HepG2 (cell line): Measurements from ENCODE around the gene NRIP2. TPM values are rescaled to one million over a fixed set of nuclear protein-coding genes. Genes with fewer than 3 reads are reported as not detected.

Experiments used
- GABPB1 ChIP-seq: IDR thresholded peaks from 2 replicates; pipeline ENCODE4 v1.6.1; 2016; ENCODE audit warnings: mild to moderate bottlenecking, missing genetic modification reagents, moderate library complexity, missing compliant biosample characterization
- GFI1 ChIP-seq: sonication (generic); formaldehyde crosslinking; IDR thresholded peaks from 2 replicates; pipeline ENCODE4 v1.5.0; 2020; ENCODE audit warnings: missing genetic modification reagents, mild to moderate bottlenecking, borderline replicate concordance
- HMGXB4 ChIP-seq, 2 experiments: sonication (generic) in 1 of 2; formaldehyde crosslinking in 1 of 2; IDR thresholded peaks; 2 replicates each; pipeline versions ENCODE4 v1.4.0 to v1.6.1; 2018 to 2020; ENCODE audit warnings: missing genetic modification reagents in 2 of 2, borderline replicate concordance in 1 of 2, low read depth in 1 of 2, mild to moderate bottlenecking in 1 of 2, missing biosample characterization in 1 of 2
- MIXL1 ChIP-seq: IDR thresholded peaks from 2 replicates; pipeline ENCODE4 v1.6.1; 2016
- MLXIP ChIP-seq: sonication (generic); formaldehyde crosslinking; IDR thresholded peaks from 2 replicates; pipeline ENCODE4 v1.9.0; 2021; ENCODE audit warnings: missing genetic modification reagents, borderline replicate concordance
- NFKB2 ChIP-seq: sonication (generic); formaldehyde crosslinking; IDR thresholded peaks from 2 replicates; pipeline ENCODE4 v1.4.0; 2020; ENCODE audit warnings: missing genetic modification reagents, borderline replicate concordance
- PHF5A ChIP-seq: IDR thresholded peaks from one replicate; pipeline ENCODE4 v1.6.1; 2018; ENCODE audit warnings: low read depth, missing genetic modification reagents; ENCODE audit not compliant: unreplicated experiment
- SATB2 ChIP-seq: sonication (generic); formaldehyde crosslinking; IDR thresholded peaks from 2 replicates; pipeline ENCODE4 v1.5.0; 2020; ENCODE audit warnings: missing genetic modification reagents
- SP1 ChIP-seq, 2 experiments: fragments of 450-650 bp in 1 of 2; sonication (generic) in 1 of 2; formaldehyde crosslinking in 1 of 2; IDR thresholded peaks; 2 replicates each; pipeline versions ENCODE4 v1.4.0 to v1.6.1; 2016 to 2020; ENCODE audit warnings: missing genetic modification reagents in 1 of 2
- SRSF9 ChIP-seq: fragments of 200-400 bp; formaldehyde crosslinking; IDR thresholded peaks from 2 replicates; pipeline ENCODE4 v1.6.1; 2018; ENCODE audit warnings: borderline replicate concordance, mild to moderate bottlenecking, low read depth, low read length; ENCODE audit not compliant: insufficient read depth, poor library complexity, severe bottlenecking
- TBL1XR1 ChIP-seq: fragments of 150-350 bp; IDR thresholded peaks from 2 replicates; pipeline ENCODE4 v1.6.1; 2014; ENCODE audit warnings: borderline replicate concordance, low read length; ENCODE audit not compliant: partially characterized antibody
- ZFP62 ChIP-seq: sonication (generic); formaldehyde crosslinking; IDR thresholded peaks from 2 replicates; pipeline ENCODE4 v1.4.0; 2020; ENCODE audit warnings: missing genetic modification reagents
- ZSCAN30 ChIP-seq: sonication (generic); formaldehyde crosslinking; IDR thresholded peaks from 2 replicates; pipeline ENCODE4 v1.5.0; 2020; ENCODE audit warnings: mild to moderate bottlenecking, missing genetic modification reagents
- polyA plus RNA-seq, 8 experiments: library from polyadenylated mRNA; depleted of rRNA in 3 of 8; stranded (reverse) in 7 of 8; unstranded in 1 of 8; fragments of >200 nt; fragmentation: Illumina TruSeq in 4 of 8; extraction: Trizol in 4 of 8; gene quantifications; 2 replicates each; pipeline versions ENCODE4 v1.2.1 to v1.2.3, GENCODE V29; 2011 to 2016; ENCODE audit warnings: low read depth in 4 of 8, missing spikeins in 1 of 8, mixed read lengths in 1 of 8; ENCODE audit not compliant: insufficient read depth in 1 of 8
- total RNA-seq, 5 experiments: library from RNA; depleted of rRNA; stranded (reverse); fragments of >200 nt; fragmentation: Illumina TruSeq; extraction: Trizol; gene quantifications; 2 replicates each; pipeline ENCODE4 v1.2.3, GENCODE V29; 2016; ENCODE audit warnings: low read depth in 1 of 5
- TF ChIP-seq, protein P1 (sequence below): sonication (generic); formaldehyde crosslinking; IDR thresholded peaks from 2 replicates; pipeline ENCODE4 v1.5.0; 2020; ENCODE audit warnings: mild to moderate bottlenecking, missing genetic modification reagents, borderline replicate concordance
- TF ChIP-seq, protein P2 (sequence below): IDR thresholded peaks from 2 replicates; pipeline ENCODE4 v1.6.1; 2016; ENCODE audit warnings: low read depth, borderline replicate concordance
- TF ChIP-seq, protein P3 (sequence below): IDR thresholded peaks from 2 replicates; pipeline ENCODE4 v1.6.1; 2012; ENCODE audit warnings: inconsistent platforms

Gene NRIP2
- total and polyA plus RNA-seq, 2 of the 13 experiments (the other 11 are each of a cell fraction or from before 2014, with no cell fraction given) = not detected

DNA sequence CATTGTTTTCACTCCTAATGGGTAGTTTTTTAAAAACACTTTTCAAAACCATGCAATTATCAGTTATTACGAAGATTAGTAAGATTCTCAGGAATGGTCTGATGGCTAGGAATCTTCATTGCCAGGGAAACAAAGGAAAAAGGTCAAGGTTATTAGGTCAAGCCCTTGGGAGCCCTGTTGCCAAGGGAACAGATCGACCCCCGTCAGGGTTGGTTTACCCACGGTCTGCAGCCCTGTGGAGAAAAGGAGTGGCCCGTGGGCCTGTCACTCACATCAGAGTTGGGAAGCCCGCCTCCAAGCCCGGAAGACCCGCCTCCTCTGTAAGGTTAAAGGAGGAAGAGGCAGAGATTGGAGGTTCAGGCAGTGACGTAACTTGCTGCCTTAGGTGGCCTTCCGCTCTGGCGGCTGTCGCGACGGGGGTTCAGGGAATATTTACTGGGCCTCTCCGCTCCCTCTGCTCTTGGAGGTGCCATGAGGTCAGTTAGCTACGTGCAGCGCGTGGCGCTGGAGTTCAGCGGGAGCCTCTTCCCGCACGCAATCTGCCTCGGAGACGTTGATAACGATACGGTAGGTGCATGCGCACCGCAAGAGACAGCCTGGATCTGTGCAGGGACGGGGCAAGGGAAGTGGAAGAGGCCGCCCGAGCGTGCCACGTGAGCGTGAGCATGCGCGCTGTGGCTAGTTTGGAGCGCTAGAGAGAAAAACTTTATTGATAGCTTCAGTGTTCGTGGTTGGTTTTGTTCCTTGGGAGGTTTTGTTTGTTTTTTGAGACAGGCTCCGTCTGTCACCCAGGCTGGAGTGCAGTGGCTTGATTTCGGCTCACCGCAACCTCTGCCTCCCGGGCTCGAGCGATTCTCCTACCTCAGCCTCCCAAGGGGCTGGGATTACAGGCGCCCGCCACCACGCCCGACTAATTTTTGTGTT lies 22.3 kb downstream of the NRIP2 start, which contains the start of gene ITFG2 (continued):
- TF ChIP-seq, protein P1, sequence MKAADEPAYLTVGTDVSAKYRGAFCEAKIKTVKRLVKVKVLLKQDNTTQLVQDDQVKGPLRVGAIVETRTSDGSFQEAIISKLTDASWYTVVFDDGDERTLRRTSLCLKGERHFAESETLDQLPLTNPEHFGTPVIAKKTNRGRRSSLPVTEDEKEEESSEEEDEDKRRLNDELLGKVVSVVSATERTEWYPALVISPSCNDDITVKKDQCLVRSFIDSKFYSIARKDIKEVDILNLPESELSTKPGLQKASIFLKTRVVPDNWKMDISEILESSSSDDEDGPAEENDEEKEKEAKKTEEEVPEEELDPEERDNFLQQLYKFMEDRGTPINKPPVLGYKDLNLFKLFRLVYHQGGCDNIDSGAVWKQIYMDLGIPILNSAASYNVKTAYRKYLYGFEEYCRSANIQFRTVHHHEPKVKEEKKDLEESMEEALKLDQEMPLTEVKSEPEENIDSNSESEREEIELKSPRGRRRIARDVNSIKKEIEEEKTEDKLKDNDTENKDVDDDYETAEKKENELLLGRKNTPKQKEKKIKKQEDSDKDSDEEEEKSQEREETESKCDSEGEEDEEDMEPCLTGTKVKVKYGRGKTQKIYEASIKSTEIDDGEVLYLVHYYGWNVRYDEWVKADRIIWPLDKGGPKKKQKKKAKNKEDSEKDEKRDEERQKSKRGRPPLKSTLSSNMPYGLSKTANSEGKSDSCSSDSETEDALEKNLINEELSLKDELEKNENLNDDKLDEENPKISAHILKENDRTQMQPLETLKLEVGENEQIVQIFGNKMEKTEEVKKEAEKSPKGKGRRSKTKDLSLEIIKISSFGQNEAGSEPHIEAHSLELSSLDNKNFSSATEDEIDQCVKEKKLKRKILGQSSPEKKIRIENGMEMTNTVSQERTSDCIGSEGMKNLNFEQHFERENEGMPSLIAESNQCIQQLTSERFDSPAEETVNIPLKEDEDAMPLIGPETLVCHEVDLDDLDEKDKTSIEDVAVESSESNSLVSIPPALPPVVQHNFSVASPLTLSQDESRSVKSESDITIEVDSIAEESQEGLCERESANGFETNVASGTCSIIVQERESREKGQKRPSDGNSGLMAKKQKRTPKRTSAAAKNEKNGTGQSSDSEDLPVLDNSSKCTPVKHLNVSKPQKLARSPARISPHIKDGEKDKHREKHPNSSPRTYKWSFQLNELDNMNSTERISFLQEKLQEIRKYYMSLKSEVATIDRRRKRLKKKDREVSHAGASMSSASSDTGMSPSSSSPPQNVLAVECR = peak; percentile 98
- TF ChIP-seq SRSF9 (no peak), SATB2 (0 out of 2 replicates have a peak, but pooled peaks have one; percentile 61), MIXL1 (peak; percentile 63; the same call in 1 of the 2 replicates), ZSCAN30 (CRISPR knock-in tag) (no peak), PHF5A (no peak), GABPB1 (CRISPR knock-in tag) (peak; percentile 96), NFKB2 (CRISPR knock-in tag) (peak; percentile 95; the same call in 1 of the 2 replicates), HMGXB4 (CRISPR knock-in tag; IDR thresholded peaks at IDR 0.05; ENCODE audit: borderline replicate concordance in 1 of 2, low read depth in 1 of 2) (peak in 1 of 2 experiments; percentile 93; a peak in 3 of 4 replicates), SP1 (IDR thresholded peaks at IDR 0.05) (no peak), SP1 (CRISPR knock-in tag; IDR thresholded peaks at IDR 0.05) (0 out of 2 replicates have a peak, but pooled peaks have one; percentile 46), GFI1 (CRISPR knock-in tag) (peak; percentile 85), MLXIP (0 out of 2 replicates have a peak, but pooled peaks have one; percentile 49), ZFP62 (CRISPR knock-in tag) (no peak), TBL1XR1 (no peak)
- TF ChIP-seq, protein P2, sequence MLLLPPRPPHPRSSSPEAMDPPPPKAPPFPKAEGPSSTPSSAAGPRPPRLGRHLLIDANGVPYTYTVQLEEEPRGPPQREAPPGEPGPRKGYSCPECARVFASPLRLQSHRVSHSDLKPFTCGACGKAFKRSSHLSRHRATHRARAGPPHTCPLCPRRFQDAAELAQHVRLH = peak; percentile 81; the same call in 1 of the 2 replicates
- TF ChIP-seq, protein P3, sequence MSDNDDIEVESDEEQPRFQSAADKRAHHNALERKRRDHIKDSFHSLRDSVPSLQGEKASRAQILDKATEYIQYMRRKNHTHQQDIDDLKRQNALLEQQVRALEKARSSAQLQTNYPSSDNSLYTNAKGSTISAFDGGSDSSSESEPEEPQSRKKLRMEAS = peak; percentile 96
